Kidney tubule cell (primary cell): Measurements from ENCODE around the gene ARAP2.

ENCODE experiments used
- DNase-seq: peaks from one replicate; pipeline ENCODE4 v3.0.0-alpha.2; 2018; ENCODE audit warnings: low spot score

Gene ARAP2

DNA sequence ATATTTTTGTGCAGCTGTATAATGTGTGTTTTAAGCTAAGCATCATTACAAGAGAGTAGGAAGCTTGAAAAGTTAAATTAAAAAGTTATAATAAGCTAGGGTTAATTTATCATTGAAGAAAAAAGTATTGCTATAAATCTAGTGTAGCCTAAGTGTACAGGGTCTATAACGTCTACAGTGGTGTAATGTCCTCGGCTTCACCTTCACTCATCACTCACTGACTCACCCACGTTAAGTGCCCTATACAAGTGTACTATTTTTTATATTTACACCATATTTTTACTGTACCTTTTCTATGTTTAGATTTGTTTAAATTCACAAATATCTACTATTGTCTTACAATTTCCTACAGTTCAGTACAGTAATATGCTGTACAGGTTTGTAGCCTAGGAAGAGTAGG lies 23.5 kb downstream of the ARAP2 start:
- no peak for DNase-seq

- DNase-seq: no peak
These were observed 26.2 kb downstream of the ARAP2 start for GRCh38 chr4:36218121-36218520.

DNA sequence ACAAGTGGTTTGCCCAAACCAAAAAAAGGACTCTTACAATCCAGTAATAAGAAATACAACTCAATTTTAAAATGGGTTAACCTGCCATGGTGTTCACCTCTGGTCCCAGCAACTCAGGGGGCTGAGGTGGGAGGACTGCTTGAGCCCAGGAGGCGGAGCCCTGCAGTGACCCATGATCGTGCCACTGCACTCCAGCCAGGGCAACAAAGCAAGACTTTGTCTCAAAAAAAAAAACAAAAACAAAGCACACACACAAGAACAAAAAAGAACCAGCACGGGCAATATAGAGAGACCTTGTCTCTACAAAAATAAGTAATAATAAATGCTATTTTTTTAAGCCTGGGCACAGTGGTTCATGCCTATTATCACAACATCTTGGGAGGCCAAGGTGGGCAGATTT lies 28.7 kb downstream of the ARAP2 start:
- DNase-seq: no peak

GRCh38 chr4:36214735-36215485 lies 29.4 kb downstream of the ARAP2 start:
- DNase-seq: no peak

GRCh38 chr4:36213977-36214376 lies 30.3 kb downstream of the ARAP2 start:
- no peak for DNase-seq

- DNase-seq: no peak
These were observed 33.2 kb downstream of the ARAP2 start for GRCh38 chr4:36211084-36211483.

- DNase-seq: no peak
These were observed 34.2 kb downstream of the ARAP2 start for GRCh38 chr4:36209941-36210649.

GRCh38 chr4:36208893-36209473 lies 35.3 kb downstream of the ARAP2 start:
- DNase-seq: no peak

DNA sequence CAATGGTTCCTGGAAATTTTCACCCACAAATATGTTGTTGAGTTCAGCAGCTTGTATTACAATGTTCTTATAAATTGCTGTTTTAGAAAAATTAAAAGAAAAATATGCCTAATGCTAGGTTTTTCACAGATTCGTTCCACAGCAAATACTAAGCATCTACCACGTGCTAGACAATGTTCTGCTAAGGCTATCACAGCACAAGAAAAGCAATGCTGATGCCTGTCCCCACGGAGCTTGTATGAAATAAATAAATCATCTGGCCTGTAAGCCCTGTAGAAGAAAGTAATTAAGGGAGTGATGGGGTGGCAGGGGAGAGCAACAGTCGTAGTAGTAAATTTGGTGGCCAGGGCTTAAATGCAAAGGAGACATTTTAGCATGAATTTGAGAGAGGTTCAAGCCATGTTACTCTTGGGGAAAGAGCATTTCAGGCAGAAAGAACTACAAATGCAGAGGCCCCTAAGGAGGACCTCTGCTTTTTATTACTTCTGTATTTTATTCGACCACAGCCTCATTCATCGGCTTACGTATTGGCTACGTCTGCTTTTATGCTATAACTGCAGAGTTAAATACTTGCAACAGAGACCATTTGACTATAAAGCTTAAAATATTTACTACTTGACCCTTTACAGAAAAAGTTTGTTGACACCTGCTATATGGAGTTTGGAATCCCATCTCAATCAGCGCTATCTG lies 36.3 kb downstream of the ARAP2 start:
- no peak for DNase-seq

DNA sequence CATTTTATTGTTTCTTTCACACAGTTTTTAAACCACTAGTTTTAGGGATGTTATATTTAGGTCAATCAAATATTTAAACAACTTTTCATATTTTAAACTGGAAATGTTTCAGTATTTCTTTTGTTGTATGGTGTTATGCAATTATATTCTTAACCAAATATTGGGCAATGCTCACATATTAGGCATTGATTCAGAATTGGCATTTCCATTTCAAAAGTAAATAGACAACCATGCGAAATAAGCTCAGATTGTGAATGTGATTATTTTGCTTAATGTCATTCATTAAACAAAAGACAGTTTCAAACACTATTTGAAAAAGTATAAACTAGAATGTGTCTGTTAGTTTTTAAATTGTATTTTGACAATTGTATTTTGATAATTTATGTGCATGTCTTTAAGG lies 36.9 kb downstream of the ARAP2 start:
- DNase-seq: no peak

DNA sequence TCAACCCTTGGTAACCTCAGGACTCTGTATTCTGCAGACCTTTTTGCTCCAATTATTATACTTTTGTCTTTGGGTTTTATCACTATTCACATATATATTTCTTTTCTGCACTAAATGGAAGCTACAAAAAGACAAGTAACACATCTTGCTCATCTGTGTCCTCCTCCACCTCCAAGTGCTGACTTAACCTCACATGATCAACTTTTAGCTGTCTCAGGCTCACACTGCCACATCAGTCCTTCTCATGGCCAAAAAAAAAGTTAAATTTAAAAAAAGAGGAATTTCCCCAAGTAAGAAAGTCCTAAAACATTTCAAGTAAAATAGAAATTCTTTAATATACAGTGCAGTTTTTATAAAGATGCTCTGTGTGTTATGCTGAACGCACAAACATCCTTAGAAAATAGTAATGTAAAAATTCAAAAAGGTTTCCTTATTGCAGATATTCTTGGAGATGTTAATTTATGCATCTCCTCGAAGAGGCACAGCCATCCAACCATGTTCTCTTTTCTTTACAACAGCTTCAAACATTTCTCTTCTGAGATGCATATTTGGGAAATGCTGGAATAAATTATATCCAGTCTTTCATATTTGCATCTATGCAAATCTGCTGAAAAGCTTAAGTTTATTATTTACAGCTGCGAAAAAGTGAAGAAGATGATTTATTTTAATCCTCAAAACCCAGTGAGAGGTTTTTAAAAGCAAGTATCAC lies 37.6 kb downstream of the ARAP2 start:
- DNase-seq: no peak

- DNase-seq: no peak
These were observed 38.3 kb downstream of the ARAP2 start for GRCh38 chr4:36206012-36206411.

GRCh38 chr4:36198861-36199260 lies 45.5 kb downstream of the ARAP2 start:
- no peak for DNase-seq

DNA sequence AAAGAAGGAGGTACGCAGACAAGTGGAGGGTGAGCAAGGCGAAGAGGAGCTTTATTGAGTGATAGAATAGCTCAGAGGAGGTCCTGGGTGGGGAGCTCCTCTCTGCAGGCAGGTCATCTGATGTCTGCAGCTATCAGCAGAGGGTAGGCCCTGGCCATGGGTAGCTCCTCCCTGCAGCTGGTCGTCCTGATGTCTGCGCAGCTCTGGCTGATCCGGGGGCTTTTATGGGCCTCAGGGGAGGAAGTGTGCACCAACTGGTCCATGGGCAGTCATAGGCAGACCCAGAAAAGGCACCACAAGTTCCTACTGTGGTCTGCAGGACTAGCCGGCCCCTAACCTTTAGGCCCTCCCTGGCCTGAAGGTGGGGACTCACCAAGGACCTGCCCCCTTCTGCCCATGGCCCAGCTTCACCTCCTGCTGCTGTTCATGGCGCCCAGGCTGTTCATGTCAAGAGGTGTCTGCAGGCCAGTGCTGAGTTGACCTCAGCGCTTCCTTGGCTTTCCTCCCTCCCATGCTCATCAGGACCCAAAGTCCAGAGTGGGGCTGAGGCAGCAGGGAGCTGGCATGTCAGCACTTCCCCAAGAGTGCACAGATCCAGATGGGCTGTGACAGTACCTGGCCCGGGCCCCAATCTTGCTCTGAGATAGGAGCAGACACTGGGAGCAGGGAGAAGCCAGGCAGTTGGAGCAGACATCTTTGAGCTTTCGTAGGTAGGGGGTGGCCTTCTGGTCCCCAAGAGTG lies 46.1 kb downstream of the ARAP2 start:
- no peak for DNase-seq

DNA sequence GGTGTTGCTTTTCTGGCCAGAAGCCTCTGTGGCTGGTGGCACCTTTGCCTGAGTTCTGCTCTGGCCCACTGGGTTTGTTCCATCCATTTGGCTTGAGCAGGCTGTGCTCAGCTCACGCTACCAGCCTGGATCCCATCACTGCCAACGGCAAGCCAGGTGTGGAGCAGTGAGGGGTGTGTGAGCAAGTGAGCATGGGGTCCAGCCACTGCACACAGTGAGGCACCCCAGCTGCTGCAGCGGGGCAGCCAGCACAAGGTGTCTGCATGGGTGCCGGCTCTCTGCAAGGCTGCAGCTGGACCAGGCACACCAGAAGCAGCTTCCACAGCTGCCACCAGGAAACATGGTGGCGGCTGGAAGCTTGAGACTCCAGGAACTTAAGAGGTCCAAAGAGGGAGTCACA lies 46.8 kb downstream of the ARAP2 start:
- DNase-seq: no peak

DNA sequence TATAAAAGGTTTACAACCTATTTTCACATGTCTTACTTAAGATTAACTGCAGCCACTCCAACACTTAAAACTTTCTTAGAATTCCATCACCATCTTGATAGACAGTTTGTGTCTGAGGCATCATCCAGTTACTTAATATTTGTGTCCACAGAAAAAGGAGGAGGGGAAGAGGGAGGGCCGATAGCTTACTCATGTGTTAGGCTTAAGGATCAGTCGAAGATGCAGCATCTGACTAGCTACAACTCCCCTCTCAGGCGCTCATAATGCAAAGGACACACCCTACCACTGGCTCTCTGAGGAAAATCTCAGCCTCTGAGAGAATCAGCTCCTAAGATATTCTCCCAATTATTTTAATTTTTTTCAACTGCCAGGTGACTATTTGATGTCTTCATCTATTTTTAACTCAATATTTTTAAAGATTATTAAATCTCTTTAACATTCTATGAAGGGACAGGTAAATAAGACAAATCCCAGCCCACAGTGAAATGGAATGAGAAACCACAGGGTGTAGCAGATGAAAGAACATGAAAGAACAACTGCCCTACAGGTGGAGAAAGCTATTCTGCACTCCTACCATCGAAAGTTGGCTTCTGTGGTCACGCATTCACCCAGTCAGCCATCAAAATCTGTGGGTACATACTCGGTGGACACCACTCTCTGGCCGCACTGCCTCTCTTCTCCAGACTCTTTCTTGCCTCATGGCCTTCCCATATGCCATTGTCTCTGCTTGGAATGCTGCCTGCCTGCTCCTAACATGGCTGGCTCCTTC lies 48.0 kb downstream of the ARAP2 start:
- no peak for DNase-seq

DNA sequence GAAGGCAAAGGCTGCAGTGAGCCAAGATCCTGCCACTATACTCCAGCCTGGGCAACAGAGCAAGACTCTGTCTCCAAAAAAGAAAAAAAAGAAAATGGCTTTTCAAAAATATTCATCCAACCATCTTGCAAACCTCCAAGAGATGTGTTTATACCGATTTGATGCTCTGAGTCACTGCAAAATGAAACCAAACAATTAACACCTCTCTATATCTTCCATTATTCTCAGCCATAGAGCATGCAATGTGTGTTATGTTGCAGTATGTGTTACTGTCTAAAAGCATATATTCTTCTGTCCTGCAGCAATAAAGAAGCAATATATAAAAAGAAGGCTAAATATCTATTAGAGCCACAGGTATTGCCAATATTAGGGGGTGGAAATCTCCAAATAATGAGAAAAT lies 51.4 kb downstream of the ARAP2 start:
- DNase-seq: no peak

GRCh38 chr4:36189511-36190226 lies 54.6 kb downstream of the ARAP2 start:
- DNase-seq: no peak

DNA sequence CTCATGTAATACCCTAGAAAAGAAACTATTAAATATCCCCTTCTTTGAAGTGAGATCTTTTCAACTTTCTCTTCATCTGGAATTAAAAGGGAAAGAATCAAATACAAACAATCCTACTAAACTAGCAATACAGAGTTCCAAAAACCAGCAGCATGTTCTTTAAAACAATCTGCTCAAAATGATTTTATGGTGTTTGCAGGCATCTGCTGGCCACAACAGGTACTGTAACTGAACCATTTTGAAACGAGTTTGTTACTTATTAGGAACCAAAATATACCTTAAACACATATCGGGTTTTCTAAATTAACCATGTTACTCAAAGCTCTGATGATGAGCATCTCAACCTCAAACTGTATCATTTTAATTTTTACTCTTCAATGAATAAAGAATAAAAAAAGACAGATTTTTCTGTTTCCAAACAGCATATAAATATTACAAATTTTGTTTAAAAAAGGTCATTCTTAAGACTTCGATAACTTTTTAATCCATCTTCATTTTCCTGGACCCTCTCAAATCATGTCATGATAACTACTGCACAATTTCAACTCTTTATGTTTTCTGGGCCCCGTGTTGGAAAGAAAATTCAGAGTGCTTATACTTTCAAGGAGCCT lies 56.5 kb downstream of the ARAP2 start:
- peak; percentile 29 for DNase-seq
